HG03521 (cell line): ENCODE results near the gene KCNAB1.
"Not testable (repeated sequence)": the region's sequence is repeated elsewhere in the genome, so short reads cannot be mapped to it uniquely, and the experiment has no call there.

Experiments
- ATAC-seq: cut with Tn5 transposase; IDR thresholded peaks from one replicate; pipeline ENCODE4 v1.9.1; 2021; ENCODE audit warnings: mild to moderate bottlenecking, moderate library complexity; ENCODE audit not compliant: unreplicated experiment

The KCNAB1 gene

GRCh38 chr3:156259896-156260295, 139.5 kb downstream of the KCNAB1 start:
- ATAC-seq: no peak

- ATAC-seq: no peak
Observed at GRCh38 chr3:156260331-156260730, 140.0 kb downstream of the KCNAB1 start.

- ATAC-seq: no peak
Observed at GRCh38 chr3:156264771-156265170, 144.4 kb downstream of the KCNAB1 start.

- ATAC-seq: no peak
Observed at GRCh38 chr3:156271508-156271907, 151.1 kb downstream of the KCNAB1 start.

GRCh38 chr3:156271995-156272719, 151.8 kb downstream of the KCNAB1 start:
- no peak for ATAC-seq

- ATAC-seq: no peak
Observed at GRCh38 chr3:156273111-156273694, 152.8 kb downstream of the KCNAB1 start.

- ATAC-seq: no peak
Observed at GRCh38 chr3:156274791-156275190, 154.4 kb downstream of the KCNAB1 start.

GRCh38 chr3:156284637-156285036, 164.3 kb downstream of the KCNAB1 start:
- ATAC-seq: not testable (repeated sequence)

- ATAC-seq: no peak
Observed at GRCh38 chr3:156285626-156286025, 165.2 kb downstream of the KCNAB1 start.

- no peak for ATAC-seq
Observed at GRCh38 chr3:156290924-156291271, 170.5 kb downstream of the KCNAB1 start.

GRCh38 chr3:156291272-156292123, 171.1 kb downstream of the KCNAB1 start:
- ATAC-seq: no peak

- no peak for ATAC-seq
Observed at GRCh38 chr3:156293566-156293965, 173.2 kb downstream of the KCNAB1 start.

GRCh38 chr3:156297582-156297981, 177.2 kb downstream of the KCNAB1 start:
- ATAC-seq: no peak

- no peak for ATAC-seq
Observed at GRCh38 chr3:156298014-156298413, 177.6 kb downstream of the KCNAB1 start.

GRCh38 chr3:156298938-156299337, 178.6 kb downstream of the KCNAB1 start:
- no peak for ATAC-seq

- ATAC-seq: no peak
Observed at GRCh38 chr3:156299569-156299968, 179.2 kb downstream of the KCNAB1 start.

- no peak for ATAC-seq
Observed at GRCh38 chr3:156300371-156300770, 180.0 kb downstream of the KCNAB1 start.

- ATAC-seq: no peak
Observed at GRCh38 chr3:156300929-156301840, 180.8 kb downstream of the KCNAB1 start.

GRCh38 chr3:156303001-156303707, 182.8 kb downstream of the KCNAB1 start:
- no peak for ATAC-seq

- ATAC-seq: no peak
Observed at GRCh38 chr3:156304406-156304805, 184.0 kb downstream of the KCNAB1 start.
